Prostate gland (tissue), 2 donors: ENCODE results near the gene MBD6.

ENCODE experiments used
- POLR2A ChIP-seq: fragments of 450-650 bp; IDR thresholded peaks from one replicate; pipeline ENCODE4 v1.6.1; 2016; ENCODE audit warnings: antibody characterized with exemption, mild to moderate bottlenecking
- TF ChIP-seq, protein P1 (sequence below), 4 experiments: fragments of 200-600 bp in 2 of 4; fragments of 450-650 bp in 2 of 4; sonication (generic) in 2 of 4; IDR thresholded peaks; 1 replicate in 3 of 4; 2 replicates in 1 of 4; pipeline ENCODE4 v1.5.1; 2016 to 2019; ENCODE audit warnings: antibody characterized with exemption in 4 of 4, mild to moderate bottlenecking in 2 of 4, moderate library complexity in 2 of 4

DNA sequence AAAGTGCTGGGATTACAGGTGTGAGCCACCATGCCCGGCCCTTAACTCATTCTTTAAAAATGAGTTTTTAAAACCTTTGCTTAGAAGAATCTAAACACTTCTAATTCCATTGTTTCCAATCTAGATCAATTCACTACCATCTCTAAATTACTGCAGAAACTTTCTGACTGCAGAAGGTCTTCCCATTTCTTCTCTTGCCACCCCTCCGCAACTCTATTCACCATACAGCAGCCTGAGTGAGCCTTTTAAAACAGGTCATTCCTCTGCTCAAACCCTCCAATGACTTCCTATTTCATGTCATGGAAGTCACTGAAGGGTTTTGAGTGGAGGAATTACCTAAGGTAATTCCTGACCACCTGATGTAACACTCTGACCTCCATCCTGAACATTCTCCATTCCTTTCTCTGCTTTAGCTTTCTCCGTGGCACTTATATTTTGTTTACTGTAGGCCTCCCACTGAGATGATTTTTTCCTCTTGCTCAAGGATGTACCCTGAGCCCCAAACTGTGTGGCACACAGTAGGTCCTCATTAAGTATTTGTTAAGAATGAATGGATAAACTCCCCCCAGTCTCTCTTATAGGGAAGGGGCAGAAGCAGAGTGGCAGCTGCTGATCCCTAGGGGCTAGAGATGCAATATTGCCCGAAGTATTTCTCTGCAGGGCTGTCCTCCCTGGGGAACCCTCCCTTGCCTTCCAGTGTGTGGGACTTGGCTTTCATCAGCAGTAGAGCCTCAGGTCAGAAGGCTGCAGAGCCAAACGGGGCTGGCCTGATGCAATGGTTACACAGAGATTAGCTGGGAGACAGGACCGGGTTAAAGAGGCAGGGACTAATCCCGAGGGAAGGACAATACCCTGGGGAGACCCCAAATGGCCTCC is 3.5 kb upstream of the MBD6 start:
- TF ChIP-seq, protein P1, sequence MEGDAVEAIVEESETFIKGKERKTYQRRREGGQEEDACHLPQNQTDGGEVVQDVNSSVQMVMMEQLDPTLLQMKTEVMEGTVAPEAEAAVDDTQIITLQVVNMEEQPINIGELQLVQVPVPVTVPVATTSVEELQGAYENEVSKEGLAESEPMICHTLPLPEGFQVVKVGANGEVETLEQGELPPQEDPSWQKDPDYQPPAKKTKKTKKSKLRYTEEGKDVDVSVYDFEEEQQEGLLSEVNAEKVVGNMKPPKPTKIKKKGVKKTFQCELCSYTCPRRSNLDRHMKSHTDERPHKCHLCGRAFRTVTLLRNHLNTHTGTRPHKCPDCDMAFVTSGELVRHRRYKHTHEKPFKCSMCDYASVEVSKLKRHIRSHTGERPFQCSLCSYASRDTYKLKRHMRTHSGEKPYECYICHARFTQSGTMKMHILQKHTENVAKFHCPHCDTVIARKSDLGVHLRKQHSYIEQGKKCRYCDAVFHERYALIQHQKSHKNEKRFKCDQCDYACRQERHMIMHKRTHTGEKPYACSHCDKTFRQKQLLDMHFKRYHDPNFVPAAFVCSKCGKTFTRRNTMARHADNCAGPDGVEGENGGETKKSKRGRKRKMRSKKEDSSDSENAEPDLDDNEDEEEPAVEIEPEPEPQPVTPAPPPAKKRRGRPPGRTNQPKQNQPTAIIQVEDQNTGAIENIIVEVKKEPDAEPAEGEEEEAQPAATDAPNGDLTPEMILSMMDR (IDR thresholded peaks at IDR 0.05): no peak
- TF ChIP-seq POLR2A: no peak
